Lower leg skin (tissue), 4 donors: Measurements from ENCODE around the gene PCNP. TPM values are rescaled to one million over a fixed set of nuclear protein-coding genes. Genes with fewer than 3 reads are reported as not detected.

Experiments
- DNase-seq, 2 donors: peaks; one replicate each; pipeline ENCODE4 v3.0.0-alpha.2; 2019; ENCODE audit warnings: low spot score in 2 of 2
- H3K4me3 ChIP-seq: fragments of 200-600 bp; sonication (generic); 2 replicates; pipeline ENCODE4 v1.5.1; 2017; ENCODE audit warnings: mild to moderate bottlenecking, low read depth; ENCODE audit not compliant: poor library complexity, severe bottlenecking
- POLR2A ChIP-seq, 2 donors: fragments of 450-650 bp; IDR thresholded peaks; one replicate each; pipeline ENCODE4 v1.6.1; 2016 to 2017; ENCODE audit warnings: antibody characterized with exemption in 2 of 2, mild to moderate bottlenecking in 1 of 2, moderate library complexity in 1 of 2
- WGBS, 2 donors: methylation state at CpG; one replicate each; pipeline ENCODE4 v1.1.5; 2018; 5-methylcytosine and 5-hydroxymethylcytosine counted together
- intact Hi-C: fragments of 100-400 bp; cut with DNase I; formaldehyde crosslinking; loops from one replicate; pipeline ENCODE4 v1.15.0; 2023; ENCODE audit warnings: low total_unique reads
- total RNA-seq, 4 donors: library from RNA; depleted of rRNA; stranded (reverse); fragments of >200 nt; gene quantifications; one replicate each; pipeline ENCODE4 v1.1.0, GENCODE V29; 2016
- TF ChIP-seq, protein P1 (sequence below), 3 donors: fragments of 450-650 bp; IDR thresholded peaks; one replicate each; pipeline ENCODE4 v1.5.1; 2016; ENCODE audit warnings: antibody characterized with exemption in 3 of 3, mild to moderate bottlenecking in 3 of 3, moderate library complexity in 2 of 3

PCNP gene
- total RNA-seq, 4 donors from 2014 or later = 55.3 to 73.8 (median 61.0) TPM

DNA sequence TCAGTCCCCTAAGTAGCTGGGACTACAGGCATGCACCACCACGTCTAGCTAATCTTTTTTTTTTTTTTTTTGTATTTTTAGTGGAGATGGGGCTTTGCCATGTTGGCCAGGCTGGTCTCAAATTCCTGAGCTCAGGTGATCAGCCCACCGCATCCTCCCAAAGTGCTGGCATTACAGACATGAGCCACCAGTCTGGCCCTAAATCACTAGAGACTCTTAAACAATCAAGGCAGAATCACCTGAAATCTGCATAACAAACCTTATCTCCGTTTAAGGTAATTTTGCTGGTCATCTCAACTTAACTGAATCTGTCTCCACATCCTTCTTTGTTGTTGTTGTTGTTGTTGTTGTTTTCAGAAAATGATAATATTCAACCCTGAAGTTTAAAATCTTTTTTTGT is 17.9 kb upstream of the PCNP start:
- TF ChIP-seq POLR2A (IDR thresholded peaks at IDR 0.05) = no peak
- TF ChIP-seq, protein P1, sequence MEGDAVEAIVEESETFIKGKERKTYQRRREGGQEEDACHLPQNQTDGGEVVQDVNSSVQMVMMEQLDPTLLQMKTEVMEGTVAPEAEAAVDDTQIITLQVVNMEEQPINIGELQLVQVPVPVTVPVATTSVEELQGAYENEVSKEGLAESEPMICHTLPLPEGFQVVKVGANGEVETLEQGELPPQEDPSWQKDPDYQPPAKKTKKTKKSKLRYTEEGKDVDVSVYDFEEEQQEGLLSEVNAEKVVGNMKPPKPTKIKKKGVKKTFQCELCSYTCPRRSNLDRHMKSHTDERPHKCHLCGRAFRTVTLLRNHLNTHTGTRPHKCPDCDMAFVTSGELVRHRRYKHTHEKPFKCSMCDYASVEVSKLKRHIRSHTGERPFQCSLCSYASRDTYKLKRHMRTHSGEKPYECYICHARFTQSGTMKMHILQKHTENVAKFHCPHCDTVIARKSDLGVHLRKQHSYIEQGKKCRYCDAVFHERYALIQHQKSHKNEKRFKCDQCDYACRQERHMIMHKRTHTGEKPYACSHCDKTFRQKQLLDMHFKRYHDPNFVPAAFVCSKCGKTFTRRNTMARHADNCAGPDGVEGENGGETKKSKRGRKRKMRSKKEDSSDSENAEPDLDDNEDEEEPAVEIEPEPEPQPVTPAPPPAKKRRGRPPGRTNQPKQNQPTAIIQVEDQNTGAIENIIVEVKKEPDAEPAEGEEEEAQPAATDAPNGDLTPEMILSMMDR (IDR thresholded peaks at IDR 0.05) = no peak
- no peak for DNase-seq
- WGBS, 2 donors = 51 to 57% methylated on average over 3 of the region's 3 CpGs
- intact Hi-C loops = no loop called here
- H3K4me3 ChIP-seq = no peak overlapping the region

DNA sequence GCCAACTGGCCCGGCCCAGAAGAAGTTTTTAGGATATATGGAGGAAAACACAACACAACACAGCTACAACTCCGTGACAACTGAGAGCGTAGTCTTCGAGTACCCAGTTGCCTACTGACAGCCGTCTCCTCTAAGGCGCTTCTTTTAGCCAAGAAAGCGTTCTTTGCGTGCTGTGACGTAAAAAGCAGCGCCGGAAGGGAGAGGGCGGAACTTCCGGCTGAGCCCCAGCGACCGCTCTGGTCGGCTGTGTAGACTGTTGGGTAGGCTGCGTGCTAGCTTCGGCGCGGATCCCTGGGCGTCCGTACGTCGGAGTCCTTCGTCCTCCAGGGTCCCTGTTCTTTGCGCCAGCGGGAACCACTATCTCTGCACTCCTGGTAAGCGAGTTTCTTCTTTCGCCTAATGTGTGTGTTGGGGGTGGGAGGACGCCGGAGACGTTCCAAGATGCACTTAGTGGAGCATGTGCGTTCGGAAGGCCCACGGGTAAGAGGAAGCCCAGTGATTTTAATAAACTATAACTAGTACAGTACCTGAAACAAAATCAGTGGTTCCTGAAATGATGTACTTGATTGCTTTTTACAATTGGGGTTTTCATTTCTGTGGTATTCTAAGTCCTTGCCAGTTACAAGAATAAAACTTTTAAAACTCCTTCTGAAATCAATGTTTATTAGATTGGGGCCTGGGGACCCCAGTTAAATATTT is 12.2 kb upstream of the PCNP start, which contains the start of gene TRMT10C:
TRMT10C (plus strand) TSS at position 239 of the 699 bp plus-strand sequence. CDS start 2,914 bp downstream, outside the sequence.
- peak; percentile 91 to 98 for DNase-seq
- peak within 1 kb of the TSS; percentile 91 for H3K4me3 ChIP-seq
- whole genome bisulfite sequencing, 2 donors = 0 to 1% methylated on average over 27 to 31 of the region's 35 CpGs
- TF ChIP-seq, protein P1 (IDR thresholded peaks at IDR 0.05) = no peak
- TF ChIP-seq POLR2A (IDR thresholded peaks at IDR 0.05) = no peak
- intact Hi-C loops = no loop called here

DNA sequence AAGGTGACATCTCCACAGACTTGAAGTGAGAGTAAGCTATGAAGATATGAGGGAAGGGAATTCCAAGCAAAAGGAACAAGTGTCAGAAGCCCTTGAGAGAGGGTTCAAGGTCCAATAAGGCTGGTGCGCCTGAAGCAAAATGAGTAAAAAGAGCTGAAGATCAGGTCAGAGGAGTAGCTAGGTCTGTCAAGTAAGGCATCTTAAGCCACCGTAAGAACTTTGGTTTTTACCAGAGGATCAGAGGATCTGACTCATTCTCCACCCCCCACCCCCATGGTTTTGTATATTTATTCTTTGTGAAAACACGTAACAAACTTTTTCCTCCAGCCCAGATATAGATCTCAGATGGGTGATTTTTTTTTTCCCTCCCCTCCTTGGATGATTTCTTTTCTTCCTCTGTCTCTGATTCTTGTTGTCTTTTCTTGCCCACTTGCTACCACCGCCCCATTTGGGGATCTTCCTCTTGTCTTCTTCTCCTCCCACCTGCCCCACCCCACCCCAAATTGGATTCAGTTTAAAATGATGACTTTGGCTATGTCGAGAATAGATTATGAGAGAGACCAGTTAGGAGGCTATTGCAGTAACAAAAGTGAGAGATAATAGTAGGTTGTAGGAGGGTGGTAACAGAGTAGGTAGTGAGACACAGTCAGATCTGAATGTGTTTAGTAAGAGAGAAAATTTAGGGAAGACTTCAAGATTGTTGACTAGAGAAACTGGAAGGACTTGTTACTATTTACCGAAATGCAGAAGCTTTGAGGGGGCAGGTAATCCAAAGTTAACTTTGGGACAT is 6.3 kb upstream of the PCNP start:
- H3K4me3 ChIP-seq = no peak overlapping the region
- DNase-seq = no peak
- 84 to 86% methylated on average over 6 of the region's 6 CpGs for WGBS, 2 donors
- intact Hi-C loops = no loop called here
- TF ChIP-seq, protein P1 (IDR thresholded peaks at IDR 0.05) = no peak
- TF ChIP-seq POLR2A (IDR thresholded peaks at IDR 0.05) = no peak

DNA sequence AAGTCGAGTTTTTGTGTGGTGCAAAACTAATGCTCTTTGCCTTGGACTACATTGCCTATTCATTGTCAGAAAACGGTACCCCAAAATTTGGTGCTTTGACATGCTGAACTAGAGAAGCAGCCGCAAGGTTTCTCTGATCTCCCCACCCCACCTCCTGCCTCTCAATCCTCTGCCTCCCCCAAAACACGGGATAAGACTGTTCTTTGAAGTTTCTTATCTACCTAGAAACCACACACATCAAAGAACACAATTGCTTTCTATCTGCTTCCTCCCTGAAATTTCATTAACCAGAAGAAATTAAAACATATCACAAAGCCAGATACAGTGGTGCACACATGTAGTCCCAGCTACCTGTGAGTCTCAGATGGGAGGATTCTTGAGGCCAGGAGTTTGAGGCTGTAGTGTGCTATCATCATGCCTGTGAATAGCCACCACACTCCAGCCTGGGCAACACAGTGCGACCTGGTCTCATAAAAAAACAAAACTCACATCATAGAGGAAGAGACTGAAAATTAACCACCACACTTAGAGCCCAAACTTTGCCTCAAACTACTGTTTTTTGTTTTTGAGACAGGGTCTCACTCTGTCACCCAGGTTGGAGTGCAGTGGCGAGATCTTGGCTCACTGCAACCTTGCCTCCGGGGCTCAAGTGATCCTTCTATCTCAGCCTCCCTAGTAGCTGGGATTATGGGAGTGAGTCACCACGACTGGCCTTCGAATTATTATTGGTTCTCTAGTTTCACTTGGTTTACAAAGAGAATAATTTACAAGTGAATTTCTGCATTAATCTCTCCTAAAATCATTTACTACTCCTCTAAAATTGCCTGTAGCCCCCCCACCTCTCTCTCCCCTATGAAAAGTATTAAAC is 2.7 kb upstream of the PCNP start:
- H3K4me3 ChIP-seq = no peak overlapping the region
- intact Hi-C loops = no loop called here
- DNase-seq = no peak
- WGBS, 2 donors = 62 to 76% methylated on average over 9 of the region's 9 CpGs
- TF ChIP-seq, protein P1 (IDR thresholded peaks at IDR 0.05) = no peak
- TF ChIP-seq POLR2A (IDR thresholded peaks at IDR 0.05) = no peak

DNA sequence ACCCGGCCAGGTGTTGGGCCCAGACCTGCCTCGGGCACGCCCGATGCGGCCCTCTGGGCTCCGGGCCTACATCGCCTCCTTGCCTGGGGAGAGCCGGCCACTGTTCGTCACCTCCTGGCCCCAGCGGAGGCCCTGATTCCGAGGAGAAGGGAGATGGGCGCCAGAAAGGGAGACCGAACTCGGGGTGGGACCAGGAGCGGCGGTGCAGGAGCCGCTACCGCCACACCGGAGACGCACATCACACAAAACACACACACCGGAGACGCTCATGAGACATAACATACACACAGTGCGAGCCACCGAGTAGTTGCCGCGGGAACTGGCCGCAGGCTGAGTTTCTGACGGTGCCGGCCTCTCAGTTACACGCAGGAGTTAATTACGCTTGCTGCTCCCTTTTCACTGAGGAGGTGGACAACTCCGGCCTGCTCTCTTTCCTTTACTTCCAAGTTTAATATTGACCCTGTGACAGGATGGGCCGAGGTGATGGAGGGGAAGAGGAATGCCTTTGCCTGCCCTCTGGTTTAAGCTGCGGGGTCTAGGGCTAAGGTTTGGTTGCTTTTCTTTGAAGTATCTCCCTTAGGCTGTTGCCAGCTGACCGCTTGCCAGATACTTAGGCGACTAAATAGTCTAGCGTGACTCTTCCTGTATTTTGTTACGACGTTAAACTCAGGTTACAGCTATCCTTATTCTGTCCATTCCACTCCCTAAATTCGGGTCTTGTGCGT is 570 bp downstream of the PCNP start:
- intact Hi-C loops = no loop called here

More for the DNA sequence above, 570 bp downstream of the PCNP start:
- 0 to 2% methylated on average over 25 to 39 of the region's 41 CpGs for WGBS, 2 donors
- H3K4me3 ChIP-seq = peak overlapping the region; percentile 90
- TF ChIP-seq, protein P1 (IDR thresholded peaks at IDR 0.05) = no peak
- no peak for TF ChIP-seq POLR2A (IDR thresholded peaks at IDR 0.05)
- DNase-seq = peak; percentile 55 to 89
